K562 (cell line): ENCODE measurements around the gene MTA2. TPM values are rescaled to one million over a fixed set of nuclear protein-coding genes. Genes with fewer than 3 reads are reported as not detected.
A peak's percentile ranks its signal among the peaks of the same experiment; 100 is the strongest.

Source experiments
- ARHGAP35 ChIP-seq: fragments of 450-650 bp; IDR thresholded peaks from 2 replicates; pipeline ENCODE4 v1.6.1; 2018; ENCODE audit not compliant: partially characterized antibody
- ELK3 ChIP-seq: fragments of 450-650 bp; formaldehyde crosslinking; IDR thresholded peaks from 2 replicates; pipeline ENCODE4 v1.4.0; 2020; ENCODE audit warnings: mild to moderate bottlenecking
- FIP1L1 ChIP-seq: fragments of 200-400 bp; formaldehyde crosslinking; IDR thresholded peaks from 2 replicates; pipeline ENCODE4 v1.6.1; 2018; ENCODE audit warnings: mild to moderate bottlenecking, low read depth, low read length; ENCODE audit not compliant: poor library complexity, severe bottlenecking
- FOXJ2 ChIP-seq: fragments of 200-800 bp; sonication (Bioruptor generic); IDR thresholded peaks from 2 replicates; pipeline ENCODE4 v1.6.1; 2016; ENCODE audit warnings: missing genetic modification characterization, missing compliant biosample characterization
- KAT2B ChIP-seq: IDR thresholded peaks from one replicate; pipeline ENCODE4 v1.6.1; 2012; ENCODE audit warnings: low read depth, mild to moderate bottlenecking, control low read depth, inconsistent platforms, low read length, moderate library complexity
- KLF1 ChIP-seq: fragments of 450-650 bp; IDR thresholded peaks from 2 replicates; pipeline ENCODE4 v1.6.1; 2016; ENCODE audit warnings: missing genetic modification characterization, missing compliant biosample characterization
- KLF6 ChIP-seq: fragments of 250-450 bp; sonication (Bioruptor Pico); IDR thresholded peaks from 2 replicates; pipeline ENCODE4 v1.4.0; 2020; ENCODE audit warnings: mild to moderate bottlenecking, moderate library complexity, borderline replicate concordance
- MBD2 ChIP-seq: sonication (generic); IDR thresholded peaks from 2 replicates; pipeline ENCODE4 v1.6.1; 2016; ENCODE audit warnings: low read depth, borderline replicate concordance
- NBN ChIP-seq: fragments of 450-650 bp; IDR thresholded peaks from 2 replicates; pipeline ENCODE4 v1.6.1; 2016; ENCODE audit warnings: low read depth, mild to moderate bottlenecking
- RBM39 ChIP-seq: fragments of 200-400 bp; formaldehyde crosslinking; optimal IDR thresholded peaks from 2 replicates; pipeline ENCODE3; 2018; ENCODE audit warnings: low read depth, low read length
- SREBF2 ChIP-seq: sonication (generic); formaldehyde crosslinking; IDR thresholded peaks from 2 replicates; pipeline ENCODE4 v1.4.0; 2020; ENCODE audit warnings: mild to moderate bottlenecking, missing genetic modification reagents
- SRSF1 ChIP-seq: fragments of 200-400 bp; formaldehyde crosslinking; IDR thresholded peaks from 2 replicates; pipeline ENCODE4 v1.6.1; 2017; ENCODE audit warnings: mild to moderate bottlenecking, low read depth, low read length, moderate library complexity
- TCF7 ChIP-seq: sonication (generic); IDR thresholded peaks from 2 replicates; pipeline ENCODE4 v1.6.1; 2016; ENCODE audit warnings: antibody characterized with exemption, borderline replicate concordance
- ZBTB40 ChIP-seq, 2 experiments: fragments of 450-650 bp in 1 of 2; sonication (generic) in 1 of 2; formaldehyde crosslinking in 1 of 2; IDR thresholded peaks; 2 replicates each; pipeline versions ENCODE4 v1.7.1 to v1.9.0; 2016 to 2022; ENCODE audit warnings: inconsistent platforms in 1 of 2, mild to moderate bottlenecking in 1 of 2, missing genetic modification reagents in 1 of 2
- ZNF133 ChIP-seq: fragments of 250-450 bp; sonication (Bioruptor Pico); IDR thresholded peaks from 2 replicates; pipeline ENCODE4 v1.4.0; 2020; ENCODE audit warnings: mild to moderate bottlenecking
- ZNF253 ChIP-seq: fragments of 250-450 bp; sonication (Bioruptor Pico); conservative IDR thresholded peaks from 2 replicates; pipeline ENCODE4 v1.6.1; 2021; ENCODE audit warnings: mild to moderate bottlenecking
- ZNF347 ChIP-seq: fragments of 450-650 bp; formaldehyde crosslinking; IDR thresholded peaks from 2 replicates; pipeline ENCODE4 v1.4.0; 2020; ENCODE audit warnings: low read depth, mild to moderate bottlenecking, moderate library complexity
- ZNF41 ChIP-seq: fragments of 250-450 bp; sonication (Bioruptor Pico); conservative IDR thresholded peaks from 2 replicates; pipeline ENCODE4 v1.4.0; 2020; ENCODE audit warnings: mild to moderate bottlenecking
- ZNF695 ChIP-seq: fragments of 450-650 bp; formaldehyde crosslinking; IDR thresholded peaks from 2 replicates; pipeline ENCODE4 v1.4.0; 2020; ENCODE audit warnings: mild to moderate bottlenecking, moderate library complexity
- polyA plus RNA-seq, 8 experiments: library from polyadenylated mRNA; depleted of rRNA in 4 of 8; stranded (reverse) in 5 of 8; unstranded in 3 of 8; fragments of >200 nt; fragmentation: Nextera tagmentation in 2 of 8; fragmentation: Illumina TruSeq in 1 of 8; extraction: Ambion mirVana in 2 of 8; extraction: Trizol in 1 of 8; gene quantifications; 2 replicates each; pipeline versions ENCODE4 v1.2.1 to v1.2.3, GENCODE V29; 2011 to 2014; ENCODE audit warnings: inconsistent platforms in 1 of 8, missing spikeins in 1 of 8
- total RNA-seq, 7 experiments: library from RNA; depleted of rRNA in 6 of 7; stranded (reverse); fragments of >200 nt in 6 of 7; fragmentation: Illumina TruSeq in 2 of 7; extraction: Trizol in 2 of 7; gene quantifications; 2 replicates each; pipeline versions ENCODE4 v1.2.1 to v1.2.3, GENCODE V29; 2011 to 2021; ENCODE audit warnings: low replicate concordance in 1 of 7

MTA2 gene
- total and polyA plus RNA-seq, 9 of the 15 experiments (the other 6 are each of a cell fraction or from before 2014, with no cell fraction given), result 6.2 to 220 (median 172) TPM

GRCh38 chr11:62553080-62553838 is 48.4 kb downstream of the MTA2 start (continued):
- peak; percentile 66; the same call in 1 of the 2 replicates for TF ChIP-seq ZBTB40 (IDR thresholded peaks at IDR 0.05)
- TF ChIP-seq ZBTB40 (CRISPR knock-in tag; IDR thresholded peaks at IDR 0.05), result no peak
- no peak for TF ChIP-seq ZNF347 (CRISPR knock-in tag)
- no peak for TF ChIP-seq MBD2
- no peak for TF ChIP-seq RBM39
- TF ChIP-seq ELK3 (CRISPR knock-in tag), result no peak
- 0 out of 2 replicates have a peak, but pooled peaks have one; percentile 44 for TF ChIP-seq SREBF2 (CRISPR knock-in tag)
- peak; percentile 66; the same call in 1 of the 2 replicates for TF ChIP-seq KLF6
- TF ChIP-seq ZNF695 (CRISPR knock-in tag), result no peak
- TF ChIP-seq ZNF253 (CRISPR knock-in tag), result no peak
- no peak for TF ChIP-seq SRSF1
- TF ChIP-seq NBN, result peak; percentile 92
- TF ChIP-seq FIP1L1, result no peak
- peak; percentile 45 for TF ChIP-seq ARHGAP35
- no peak for TF ChIP-seq KAT2B
- peak; percentile 95 for TF ChIP-seq KLF1 (tag)
- TF ChIP-seq ZNF41 (CRISPR knock-in tag), result no peak
- no peak for TF ChIP-seq ZNF133
- TF ChIP-seq FOXJ2 (tag), result peak; percentile 93
- no peak for TF ChIP-seq TCF7
